Muscle of arm (tissue), 12 donors: ENCODE data around the gene NTNG1. TPM values are rescaled to one million over a fixed set of nuclear protein-coding genes. Genes with fewer than 3 reads are reported as not detected.
"Not testable (repeated sequence)": the region's sequence is repeated elsewhere in the genome, so short reads cannot be mapped to it uniquely, and the experiment has no call there.

ENCODE experiments used
- DNase-seq: peaks from one replicate; pipeline ENCODE4 v3.0.0-alpha.2; 2013
- polyA plus RNA-seq, 12 donors: library from polyadenylated mRNA; unstranded; fragments of 120-200 nt; gene quantifications; one replicate each; pipeline ENCODE4 v1.2.1, GENCODE V29; 2013; ENCODE audit not compliant: insufficient read length in 12 of 12

The NTNG1 gene
- polyA plus RNA-seq, 12 donors, result 8.5 to 29.7 (median 14.4) TPM; not detected in 1

DNA sequence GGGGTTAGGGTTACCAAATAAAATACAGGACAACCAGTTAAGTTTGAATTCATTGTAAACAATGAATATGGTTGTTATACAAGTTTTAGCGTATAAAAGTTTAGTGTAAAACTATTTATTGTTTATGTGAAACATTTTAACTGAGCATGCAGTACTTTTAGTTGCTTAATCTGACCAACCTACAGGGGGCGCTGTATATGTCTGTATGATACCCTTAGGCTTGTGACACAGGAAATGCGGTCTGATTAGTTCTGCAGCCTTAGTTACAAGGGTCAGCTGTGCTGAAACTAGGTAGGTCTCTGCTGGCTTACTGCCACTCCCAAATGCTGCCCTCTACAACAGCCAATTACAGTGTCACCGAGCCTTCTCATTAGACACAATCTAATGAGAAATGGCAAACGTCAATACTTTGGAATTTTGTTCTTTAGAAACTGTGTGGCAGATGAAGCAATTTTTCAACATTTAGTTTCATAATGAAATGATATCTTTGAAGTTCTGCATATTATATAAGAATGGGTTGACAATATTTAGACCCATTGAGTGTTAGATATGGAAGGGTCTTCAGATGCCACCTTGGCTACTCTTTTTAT lies 56.2 kb downstream of the NTNG1 start:
- DNase-seq, result no peak

DNA sequence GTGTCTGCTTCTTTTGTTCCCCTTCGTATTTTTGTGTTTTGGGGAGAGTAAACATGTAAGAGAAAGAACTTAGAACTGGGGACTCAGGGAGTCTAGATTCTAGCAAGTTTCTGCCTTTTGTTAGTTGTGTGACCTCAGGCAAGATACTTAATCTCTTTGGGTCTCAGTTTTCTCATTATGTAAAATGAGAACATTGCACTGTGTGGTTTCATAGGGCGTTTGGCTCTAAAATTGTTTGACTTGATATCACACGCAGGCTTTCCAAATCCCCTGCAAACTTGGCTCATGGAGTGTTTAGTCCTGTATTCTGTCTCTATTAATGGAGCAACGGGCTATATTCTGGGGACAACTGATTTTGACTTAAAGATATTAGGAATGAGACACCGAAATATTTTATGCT lies 57.7 kb downstream of the NTNG1 start:
- DNase-seq, result no peak

DNA sequence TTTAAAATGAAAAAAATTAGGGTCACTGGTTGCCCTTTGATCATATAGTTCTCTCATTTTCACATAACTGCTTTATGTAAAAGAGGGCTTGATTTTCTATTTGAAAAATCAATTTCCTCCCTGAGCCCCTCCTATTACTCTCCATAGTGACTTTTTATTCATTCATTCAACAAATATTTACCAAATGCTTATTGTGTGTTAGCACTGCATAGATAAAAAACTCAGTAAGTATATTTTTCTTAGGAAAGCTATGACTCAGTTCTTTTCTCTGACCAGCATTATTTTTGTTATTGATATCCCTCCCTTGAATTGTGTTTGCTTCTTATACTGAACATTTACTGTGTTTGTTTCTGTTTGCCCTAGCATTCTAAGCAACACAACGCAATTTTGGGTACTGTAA lies 59.8 kb downstream of the NTNG1 start:
- no peak for DNase-seq

DNA sequence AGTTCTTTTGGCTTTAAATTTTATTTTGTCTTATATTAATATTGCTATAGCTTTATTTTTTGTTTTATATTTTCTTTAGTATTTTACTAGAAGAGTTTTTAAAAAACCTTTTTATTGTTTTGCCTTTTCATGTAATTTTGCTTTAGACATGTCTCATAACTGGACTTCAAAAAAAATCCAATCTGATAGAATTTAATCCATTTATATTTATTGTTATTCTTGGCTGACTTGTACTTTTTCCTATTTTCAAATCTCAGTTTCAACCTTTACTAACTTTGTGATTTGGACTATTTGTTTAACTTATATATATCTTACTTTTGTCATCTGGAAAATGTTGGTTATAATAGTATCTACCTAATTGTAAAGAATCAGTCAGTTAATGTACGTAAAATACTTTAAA lies 61.2 kb downstream of the NTNG1 start:
- no peak for DNase-seq

DNA sequence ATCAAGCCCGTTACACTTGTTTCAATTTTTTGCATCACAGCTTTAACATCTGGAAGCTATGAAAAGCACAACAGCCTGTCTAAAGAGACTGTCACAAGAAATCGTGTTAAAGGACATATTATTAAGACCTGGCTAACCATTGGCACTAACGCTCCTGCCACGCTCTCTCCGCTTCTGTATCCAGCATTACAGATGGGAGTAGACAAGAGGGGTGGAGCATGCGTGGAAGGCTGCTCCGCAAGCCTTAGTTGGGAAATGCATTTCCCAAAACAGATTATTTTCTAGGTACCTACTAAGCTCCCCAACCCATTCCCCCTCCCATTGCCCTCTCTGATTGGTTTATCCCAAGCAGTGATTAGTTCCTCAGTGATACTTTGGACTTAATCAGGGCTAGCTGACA lies 72.4 kb downstream of the NTNG1 start:
- no peak for DNase-seq

DNA sequence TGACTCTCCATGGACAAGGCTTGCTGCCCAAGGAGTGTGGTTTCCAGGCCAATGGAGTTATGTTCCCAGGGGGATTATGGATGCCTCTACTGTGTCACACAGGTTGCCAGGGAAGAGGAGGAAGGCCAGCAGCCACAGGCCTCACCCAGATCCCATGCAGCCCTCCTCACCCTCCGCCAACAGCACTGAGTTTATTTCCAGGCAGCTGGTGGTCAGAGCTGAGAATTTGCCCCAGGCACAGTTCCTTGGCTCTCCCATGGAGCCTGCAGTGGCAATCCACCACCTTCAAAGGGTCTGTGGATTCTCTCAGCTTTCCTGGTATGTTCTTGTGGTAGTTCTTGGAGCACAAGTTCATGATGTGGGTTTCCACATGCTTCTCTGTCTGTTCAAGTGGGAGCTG lies 79.2 kb downstream of the NTNG1 start:
- DNase-seq, result no peak

DNA sequence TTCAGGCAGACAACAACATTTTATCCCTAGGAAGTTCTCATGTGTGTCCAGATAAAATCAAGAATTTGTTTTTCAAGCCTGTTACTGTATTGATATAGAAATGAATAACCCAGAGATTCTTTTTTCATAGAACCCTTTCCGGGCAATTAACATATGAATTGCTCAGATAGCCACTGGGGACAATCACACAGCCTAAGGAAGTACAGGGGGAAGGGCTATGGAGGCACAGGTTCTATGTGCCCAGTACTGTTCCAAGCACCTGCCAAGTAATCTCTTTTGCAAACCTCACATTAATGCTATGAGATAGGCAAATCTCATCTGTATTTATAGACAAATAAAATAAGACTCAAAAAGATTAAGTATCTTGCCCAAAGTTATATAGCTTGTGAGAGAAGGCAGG lies 84.9 kb downstream of the NTNG1 start:
- DNase-seq, result no peak

DNA sequence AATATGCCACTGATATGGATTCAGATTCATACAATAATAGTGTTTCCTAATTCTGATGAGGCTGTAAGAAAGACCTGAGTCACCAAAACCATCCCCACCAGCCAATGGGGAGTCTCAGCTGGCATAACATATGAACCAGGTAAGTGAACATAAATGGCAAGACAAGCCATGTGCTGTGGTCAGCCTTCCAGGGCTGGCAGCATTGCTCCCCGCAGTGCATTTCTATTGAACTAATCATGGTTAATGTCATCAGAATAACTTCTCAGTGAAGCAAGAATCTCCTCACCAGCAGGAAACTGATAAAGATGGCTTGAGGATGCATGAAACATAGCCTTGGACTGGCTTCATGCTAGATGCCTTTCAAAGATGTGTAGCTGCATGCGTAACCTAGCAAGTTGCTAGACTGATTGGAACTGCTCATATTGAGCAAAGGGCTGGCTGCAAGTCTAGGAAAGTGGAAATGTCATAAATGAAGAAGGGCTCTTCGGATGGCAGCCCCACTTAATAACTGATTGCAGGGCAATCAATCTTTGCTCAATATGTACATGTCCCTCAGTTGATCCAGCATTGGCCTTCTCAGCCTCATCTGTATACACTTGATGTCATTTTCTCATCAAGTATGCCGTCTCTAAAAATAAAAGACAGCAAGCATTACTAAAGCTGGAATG lies 88.0 kb downstream of the NTNG1 start:
- DNase-seq, result no peak

DNA sequence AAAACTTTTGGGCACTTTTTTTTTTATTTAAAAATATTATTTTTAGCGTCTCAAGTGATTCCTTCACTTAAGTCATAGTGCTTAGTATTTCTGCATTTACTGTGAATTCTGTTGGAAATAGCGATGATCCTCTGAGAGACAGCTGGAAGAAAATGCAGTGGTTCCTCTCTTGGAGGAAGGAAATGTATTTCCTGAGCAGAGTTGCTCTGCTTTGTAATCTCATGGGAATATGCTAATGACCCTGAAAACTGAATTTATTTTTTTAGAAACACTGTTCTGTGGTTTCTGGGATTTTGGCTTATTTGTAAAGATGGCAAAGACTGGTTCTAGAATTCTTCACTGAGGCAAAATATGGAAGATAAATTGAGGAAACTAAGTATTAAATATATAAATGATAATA lies 88.9 kb downstream of the NTNG1 start:
- DNase-seq, result no peak

DNA sequence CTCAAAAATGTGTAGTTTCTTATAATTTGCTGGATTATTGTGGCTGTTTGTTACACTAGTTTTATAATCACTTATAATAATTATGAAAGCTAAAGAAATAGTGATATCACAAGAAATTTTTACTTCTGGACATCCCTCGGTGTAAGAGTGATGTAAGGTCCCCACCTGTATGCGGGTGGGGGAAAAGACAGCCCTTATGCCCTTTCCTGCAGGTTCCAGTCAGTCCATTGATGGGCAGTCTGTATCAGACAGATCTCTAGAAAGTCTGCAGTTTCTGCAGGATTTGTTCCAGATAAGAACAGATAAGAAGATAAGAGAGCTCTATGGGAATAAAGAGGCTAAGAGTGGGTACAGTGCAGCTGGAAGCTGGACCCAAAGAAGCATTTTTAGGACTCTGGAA lies 89.3 kb downstream of the NTNG1 start:
- DNase-seq, result no peak

DNA sequence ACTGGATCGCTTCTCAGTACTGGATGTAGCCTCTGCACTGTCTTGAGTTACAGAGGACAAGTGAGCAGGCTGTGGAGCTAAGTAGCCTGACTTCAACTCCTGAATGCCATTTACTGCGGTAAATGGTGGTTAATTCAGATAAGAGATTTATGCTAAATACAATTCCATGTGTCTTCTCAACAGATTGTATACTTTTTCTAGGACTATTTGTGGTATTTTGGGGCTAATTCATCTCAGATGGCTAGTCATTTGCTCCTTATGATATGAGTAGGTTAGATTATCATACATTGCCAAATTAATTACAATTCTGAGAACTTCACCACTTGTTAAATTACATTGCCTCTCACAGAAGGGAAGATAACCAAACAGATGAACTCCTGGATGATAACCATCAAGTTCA lies 90.5 kb downstream of the NTNG1 start:
- no peak for DNase-seq

DNA sequence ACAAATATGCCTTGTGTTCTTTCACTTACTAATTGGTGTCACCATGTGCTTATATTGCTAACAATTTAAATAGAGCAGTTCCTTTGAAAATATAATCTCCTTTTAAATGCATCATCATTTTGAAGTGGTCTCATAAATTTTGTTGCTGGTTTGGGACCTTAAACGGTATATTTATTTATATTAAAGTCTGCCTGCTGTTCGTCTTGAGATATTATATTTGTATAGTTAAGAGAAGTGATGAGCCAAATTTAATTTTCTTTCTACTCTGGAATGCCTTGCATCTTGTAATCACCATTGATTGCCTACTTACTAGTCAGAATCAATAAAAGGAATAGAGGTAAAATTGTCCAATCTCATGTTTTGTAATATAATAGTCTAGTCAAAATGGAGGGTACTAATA lies 91.6 kb downstream of the NTNG1 start:
- DNase-seq, result no peak

DNA sequence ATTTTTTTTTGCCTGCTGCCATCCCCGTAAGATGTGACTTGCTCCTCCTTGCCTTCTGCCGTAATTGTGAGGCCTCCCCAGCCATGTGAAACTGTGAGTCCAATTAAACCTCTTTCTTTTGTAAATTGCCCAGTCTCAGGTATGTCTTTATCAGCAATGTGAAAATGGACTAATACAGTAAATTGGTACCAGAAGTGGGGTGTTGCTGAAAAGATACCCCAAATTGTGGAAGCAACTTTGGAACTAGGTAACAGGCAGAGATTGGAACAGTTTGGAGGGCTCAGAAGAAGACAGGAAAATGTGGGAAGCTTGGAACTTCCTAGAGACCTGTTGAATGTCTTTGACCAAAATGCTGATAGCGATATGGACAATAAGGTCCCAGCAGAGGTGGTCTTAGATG lies 95.9 kb downstream of the NTNG1 start:
- not testable (repeated sequence) for DNase-seq

DNA sequence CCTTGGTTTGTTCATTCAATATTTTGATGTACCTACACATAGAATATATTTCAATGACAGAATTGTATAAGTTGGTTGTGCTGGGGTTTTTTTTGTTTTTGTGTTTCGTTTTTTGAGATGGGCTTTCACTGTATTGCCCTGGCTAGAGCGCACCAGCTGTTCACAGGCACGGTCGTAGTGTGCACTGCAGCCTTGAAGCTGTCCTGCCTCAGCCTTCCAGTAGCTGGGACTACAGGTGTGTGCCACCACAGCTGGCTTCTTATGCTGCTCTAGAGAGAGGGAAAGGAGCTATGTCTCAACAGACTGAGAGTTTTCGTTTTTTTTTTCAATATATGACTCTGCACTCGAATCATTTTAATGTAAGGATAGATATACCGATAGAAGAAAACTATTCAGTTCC lies 102.6 kb downstream of the NTNG1 start:
- no peak for DNase-seq

DNA sequence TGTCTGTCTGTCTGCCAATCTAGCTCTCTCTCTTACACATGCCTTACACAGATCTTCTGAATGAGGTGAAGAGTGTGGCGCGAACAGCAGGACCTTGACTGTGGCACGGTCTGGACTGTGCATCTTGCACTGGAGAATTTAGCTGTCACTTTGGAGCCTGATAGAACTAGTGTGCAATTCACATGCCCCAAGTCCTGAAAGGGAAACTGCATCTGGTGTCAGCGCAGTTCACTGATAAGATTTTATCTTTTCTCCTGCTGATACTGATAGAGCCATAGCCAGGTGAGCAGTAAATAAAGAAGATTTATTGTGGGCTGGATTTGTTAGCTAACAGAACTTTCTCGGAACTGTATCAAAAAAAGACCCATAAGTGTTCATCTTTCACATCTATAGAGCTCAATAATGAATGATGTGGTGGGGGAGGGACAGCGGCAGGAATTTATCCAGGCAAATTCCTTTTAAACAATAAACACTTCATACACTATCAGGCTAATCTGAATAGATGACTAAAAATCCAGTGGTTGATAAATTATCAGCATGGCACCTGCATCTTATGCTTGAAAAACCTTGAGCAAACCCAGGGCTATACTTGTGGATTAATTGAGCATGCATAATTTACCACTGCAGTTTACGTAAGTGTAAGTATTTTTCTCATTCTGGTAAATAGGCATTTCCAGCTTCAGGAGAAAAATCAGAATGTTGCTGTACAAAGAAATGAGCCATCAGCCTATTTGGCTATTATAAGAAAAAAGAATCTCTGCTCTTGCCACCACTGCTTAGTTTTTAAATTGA lies 104.1 kb downstream of the NTNG1 start:
- DNase-seq, result no peak

DNA sequence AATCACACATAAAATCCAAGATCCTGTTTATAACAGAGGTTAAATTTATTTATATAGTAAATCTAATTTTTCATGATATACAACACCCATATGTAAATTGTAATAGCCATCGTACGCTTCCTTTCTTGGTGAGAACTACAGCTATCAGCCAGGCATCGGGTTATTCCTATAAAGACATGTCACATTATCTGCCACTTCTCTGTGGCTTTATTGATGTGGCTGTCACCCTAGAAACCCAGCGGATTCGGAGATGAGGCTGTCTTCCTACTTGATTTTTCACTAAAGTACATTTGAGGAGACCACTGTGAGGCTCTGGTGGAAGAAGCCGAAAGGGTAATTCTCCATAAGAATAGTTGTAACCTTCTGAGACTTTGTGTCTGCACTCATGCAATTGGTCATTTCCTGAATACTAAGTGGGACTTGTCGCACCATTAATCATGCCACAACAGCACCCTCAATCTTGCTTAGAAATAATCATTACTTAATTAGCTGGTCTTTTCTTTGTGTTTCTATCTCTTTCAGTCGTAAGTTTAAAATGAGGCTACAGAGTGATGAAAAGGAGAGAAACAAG lies 106.0 kb downstream of the NTNG1 start:
- DNase-seq, result no peak

DNA sequence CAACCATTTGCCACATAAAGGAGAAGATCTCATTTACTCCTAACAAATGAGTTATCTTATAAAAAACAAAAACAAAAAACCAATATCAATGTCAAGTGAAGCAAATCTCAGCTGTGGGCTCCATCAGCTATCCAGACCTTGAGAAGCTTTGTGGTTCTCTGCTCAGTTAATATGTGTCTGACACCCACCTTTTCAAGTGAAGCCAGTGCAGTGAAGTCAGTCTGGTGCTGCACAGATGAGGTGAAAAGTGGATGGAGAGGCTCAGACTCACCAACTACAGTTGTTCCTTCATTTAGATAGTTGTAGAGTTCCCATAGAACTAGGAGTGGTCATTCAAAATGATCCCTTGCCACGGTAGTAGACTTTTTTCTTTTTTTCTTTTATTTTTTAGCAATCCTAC lies 106.8 kb downstream of the NTNG1 start:
- no peak for DNase-seq

DNA sequence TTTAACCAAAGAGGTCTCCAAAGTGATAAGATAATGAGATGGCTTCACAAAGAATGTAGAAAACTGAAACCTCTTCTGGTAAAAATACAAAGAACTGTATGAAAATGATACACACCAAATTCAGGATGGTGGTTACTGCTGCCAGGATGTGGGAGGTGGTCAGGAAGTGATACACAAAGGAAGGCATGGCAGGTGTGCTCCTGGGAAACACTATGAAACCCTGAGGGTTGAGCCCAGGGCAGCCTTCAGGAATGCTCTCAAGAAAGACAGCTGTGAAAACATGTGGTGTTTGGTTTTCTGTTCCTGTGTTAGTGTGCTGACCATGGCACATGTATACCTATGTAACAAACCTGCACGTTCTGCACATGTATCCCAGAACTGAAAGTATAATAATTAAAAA lies 109.3 kb downstream of the NTNG1 start:
- DNase-seq, result no peak

DNA sequence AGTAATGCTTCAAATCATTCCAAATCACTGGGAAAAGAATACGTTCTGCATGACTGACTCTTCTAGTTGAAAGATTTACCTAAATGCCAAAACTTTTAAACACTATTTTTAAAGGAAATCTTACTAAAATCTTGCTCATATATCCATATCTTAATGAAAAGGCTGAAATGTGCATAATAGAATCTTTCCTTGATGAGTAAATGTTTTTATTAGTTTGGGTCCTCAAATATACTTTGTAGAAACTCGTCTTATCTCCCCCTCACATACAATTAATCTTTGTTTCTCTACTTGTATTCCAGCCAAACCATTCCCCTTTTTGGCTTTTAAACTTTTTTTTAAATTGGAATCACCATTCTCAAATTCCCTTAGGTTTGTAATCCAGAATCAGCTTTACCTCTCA lies 110.2 kb downstream of the NTNG1 start:
- no peak for DNase-seq

DNA sequence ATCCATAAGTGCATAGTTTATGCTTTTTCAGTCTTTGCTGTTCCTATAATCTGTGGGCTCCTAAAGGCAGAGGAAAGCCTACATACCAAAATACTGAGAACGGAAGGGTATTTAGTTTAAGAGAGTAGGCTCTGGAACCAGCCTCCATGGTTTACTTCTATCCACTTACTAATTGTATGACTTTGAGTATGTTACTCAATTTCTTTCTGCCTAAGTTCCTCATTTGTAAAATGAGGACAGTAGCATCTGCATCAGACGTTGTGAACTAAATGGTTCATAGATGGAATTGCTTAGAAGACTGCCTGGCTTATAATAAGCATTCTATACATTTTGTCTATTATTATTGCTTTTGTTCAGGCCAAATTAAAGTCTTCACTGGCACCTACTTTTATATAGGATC lies 111.0 kb downstream of the NTNG1 start:
- no peak for DNase-seq

DNA sequence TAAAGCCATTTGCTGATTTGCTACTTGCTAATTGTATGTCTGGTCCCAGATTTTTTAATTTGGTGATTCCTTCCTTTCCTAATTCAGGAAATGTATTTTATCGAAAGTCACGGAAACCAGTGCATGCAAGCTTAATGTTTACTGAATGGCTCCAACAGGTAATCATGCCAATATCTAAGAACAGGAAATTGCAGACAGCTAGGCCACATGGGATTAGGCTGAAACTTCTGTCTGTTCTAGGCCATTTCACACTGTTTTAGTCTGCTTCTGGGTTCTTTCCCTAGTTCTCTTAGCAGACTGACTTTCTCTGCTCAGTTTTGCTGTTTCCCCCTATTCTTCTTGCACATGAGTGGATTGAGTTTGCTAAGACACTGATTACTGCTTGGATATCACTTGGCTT lies 111.4 kb downstream of the NTNG1 start:
- no peak for DNase-seq

DNA sequence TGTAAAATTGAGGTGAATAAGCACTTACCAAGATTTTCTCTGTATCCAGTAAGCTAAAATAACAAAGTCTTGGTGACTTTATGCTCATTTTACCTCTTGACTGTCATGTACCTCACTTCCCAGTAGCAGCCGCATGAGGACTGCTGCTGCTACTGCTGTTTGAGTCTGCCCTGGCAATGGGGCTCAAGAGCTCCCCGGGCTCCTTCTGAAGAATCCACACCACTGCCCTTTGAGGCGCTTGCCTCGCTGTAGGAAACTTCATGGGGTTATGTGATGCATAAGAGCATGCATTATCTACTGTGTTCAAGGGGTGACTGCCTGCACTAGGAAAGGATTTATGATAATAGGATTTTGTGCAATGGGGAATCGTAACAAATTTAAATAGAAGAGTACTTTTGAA lies 113.5 kb downstream of the NTNG1 start:
- DNase-seq, result no peak

DNA sequence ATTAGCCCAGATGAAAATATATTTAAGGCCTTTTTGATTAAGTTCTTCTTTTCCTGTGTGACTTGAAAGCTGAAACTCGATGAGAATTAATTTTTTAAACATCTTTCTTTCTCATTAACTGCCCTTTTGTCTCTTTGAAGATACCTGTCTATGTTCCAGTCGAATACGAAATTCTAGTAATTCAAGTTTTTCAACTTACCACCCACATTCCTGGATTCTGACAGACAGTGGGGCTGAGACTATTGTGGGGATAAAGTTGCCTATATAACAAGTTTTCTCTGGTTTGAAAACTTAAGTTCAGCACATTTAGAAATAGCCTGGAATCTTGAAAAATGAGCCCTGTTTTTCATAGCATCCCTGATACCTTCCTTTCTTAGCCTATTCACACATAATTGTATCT lies 114.6 kb downstream of the NTNG1 start:
- DNase-seq, result no peak
